OCI-LY3 (cell line): ENCODE results near the gene RAB23.

Experiments used
- EZH2phosphoT487 ChIP-seq: fragments of 200-600 bp; shearing (Covaris generic); IDR thresholded peaks from 2 replicates; pipeline ENCODE4 v1.6.1; 2018; ENCODE audit warnings: antibody characterized with exemption, mixed run types, low read depth
- TF ChIP-seq, protein P1 (sequence below): fragments of 200-600, 300-600 bp; sonication (generic); IDR thresholded peaks from 2 replicates; pipeline ENCODE4 v1.5.1; 2014; ENCODE audit warnings: antibody characterized with exemption, low read length, low read depth

DNA sequence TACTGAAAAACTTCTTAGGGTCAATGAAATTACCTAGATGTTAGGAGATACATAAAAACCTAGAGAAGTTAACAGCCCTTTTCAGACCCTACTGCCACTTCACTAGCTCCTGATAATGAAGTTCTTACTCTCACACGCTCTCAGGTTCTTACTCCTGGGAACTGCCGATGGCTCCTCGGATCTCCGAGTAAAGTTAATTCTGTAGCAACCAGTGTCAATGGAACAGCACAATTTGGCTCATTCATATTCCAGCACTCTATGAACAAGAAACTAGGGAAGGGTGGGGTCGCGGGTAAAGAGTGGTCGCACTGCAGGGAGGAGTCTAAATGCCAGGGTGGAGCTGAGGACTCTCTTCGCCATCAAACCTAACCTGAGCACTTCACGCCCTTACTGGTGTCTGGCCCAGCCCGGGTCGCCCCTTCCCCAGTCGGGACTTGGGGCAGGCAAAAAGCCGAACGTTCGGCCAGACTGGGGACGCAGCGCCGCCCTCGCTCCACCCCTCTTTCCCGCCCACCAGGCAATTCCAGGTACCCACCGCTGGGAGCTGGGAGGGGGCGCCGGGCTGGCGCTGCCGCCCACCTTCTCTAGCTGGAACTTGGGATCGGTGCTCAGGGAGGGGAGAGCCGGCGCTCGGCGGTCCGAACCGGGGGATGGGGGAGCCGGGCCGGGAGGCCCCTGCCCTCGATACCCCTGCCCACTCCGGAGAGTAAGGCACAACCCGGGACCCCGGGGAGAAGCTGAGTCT lies 744 bp downstream of the RAB23 start:
- TF ChIP-seq, protein P1, sequence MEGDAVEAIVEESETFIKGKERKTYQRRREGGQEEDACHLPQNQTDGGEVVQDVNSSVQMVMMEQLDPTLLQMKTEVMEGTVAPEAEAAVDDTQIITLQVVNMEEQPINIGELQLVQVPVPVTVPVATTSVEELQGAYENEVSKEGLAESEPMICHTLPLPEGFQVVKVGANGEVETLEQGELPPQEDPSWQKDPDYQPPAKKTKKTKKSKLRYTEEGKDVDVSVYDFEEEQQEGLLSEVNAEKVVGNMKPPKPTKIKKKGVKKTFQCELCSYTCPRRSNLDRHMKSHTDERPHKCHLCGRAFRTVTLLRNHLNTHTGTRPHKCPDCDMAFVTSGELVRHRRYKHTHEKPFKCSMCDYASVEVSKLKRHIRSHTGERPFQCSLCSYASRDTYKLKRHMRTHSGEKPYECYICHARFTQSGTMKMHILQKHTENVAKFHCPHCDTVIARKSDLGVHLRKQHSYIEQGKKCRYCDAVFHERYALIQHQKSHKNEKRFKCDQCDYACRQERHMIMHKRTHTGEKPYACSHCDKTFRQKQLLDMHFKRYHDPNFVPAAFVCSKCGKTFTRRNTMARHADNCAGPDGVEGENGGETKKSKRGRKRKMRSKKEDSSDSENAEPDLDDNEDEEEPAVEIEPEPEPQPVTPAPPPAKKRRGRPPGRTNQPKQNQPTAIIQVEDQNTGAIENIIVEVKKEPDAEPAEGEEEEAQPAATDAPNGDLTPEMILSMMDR: peak; percentile 40
- TF ChIP-seq EZH2phosphoT487: no peak
